Keratinocyte (primary cell): Measurements from ENCODE around the gene PTGDS. TPM values are rescaled to one million over a fixed set of nuclear protein-coding genes. Genes with fewer than 3 reads are reported as not detected.

Experiments used
- DNase-seq: peaks from one replicate; pipeline ENCODE4 v3.0.0-alpha.2; 2011; ENCODE audit warnings: low read depth, missing footprints, low spot score
- FAIRE-seq: peaks from 2 replicates; lab custom pipeline; 2011; peaks lifted over from hg19 to GRCh38; lab: Jason Lieb, UNC
- H2AFZ ChIP-seq: 2 replicates; pipeline ENCODE4 v1.6.0; 2012; ENCODE audit warnings: low read length, control low read depth, inconsistent platforms; ENCODE audit not compliant: control insufficient read depth
- H3K27ac ChIP-seq: 2 replicates; pipeline ENCODE4 v1.5.1; 2011; ENCODE audit warnings: low read length; ENCODE audit not compliant: control insufficient read depth, insufficient read depth
- H3K27me3 ChIP-seq: 3 replicates; pipeline ENCODE4 v1.6.0; 2011; ENCODE audit warnings: low read length; ENCODE audit not compliant: control insufficient read depth, insufficient read depth; ENCODE audit errors: extremely low read depth
- H3K36me3 ChIP-seq, 2 experiments: 2 replicates in 1 of 2; 3 replicates in 1 of 2; pipeline ENCODE4 v1.5.1; 2011; ENCODE audit warnings: low read length in 2 of 2, mild to moderate bottlenecking in 1 of 2; ENCODE audit not compliant: control insufficient read depth in 2 of 2, insufficient read depth in 2 of 2; ENCODE audit errors: extremely low read depth in 1 of 2
- H3K4me1 ChIP-seq: 3 replicates; pipeline ENCODE4 v1.5.1; 2011; ENCODE audit warnings: low read length; ENCODE audit not compliant: control insufficient read depth, insufficient read depth; ENCODE audit errors: extremely low read depth
- H3K4me2 ChIP-seq: 3 replicates; pipeline ENCODE4 v1.6.0; 2011; ENCODE audit warnings: low read depth, low read length; ENCODE audit not compliant: control insufficient read depth, insufficient read depth; ENCODE audit errors: extremely low read depth
- H3K4me3 ChIP-seq, 3 experiments: fragments of 200-600 bp in 1 of 3; sonication (generic) in 1 of 3; 2 replicates in 2 of 3; 3 replicates in 1 of 3; pipeline ENCODE4 v1.5.1; 2011 to 2016; ENCODE audit warnings: low read length in 3 of 3, mild to moderate bottlenecking in 3 of 3, control low read depth in 2 of 3, inconsistent platforms in 1 of 3, low read depth in 1 of 3, mixed read lengths in 1 of 3, mixed run types in 1 of 3, moderate library complexity in 1 of 3; ENCODE audit not compliant: control insufficient read depth in 2 of 3, insufficient read depth in 2 of 3; ENCODE audit errors: extremely low read depth in 1 of 3
- H3K79me2 ChIP-seq: 2 replicates; pipeline ENCODE4 v1.6.0; 2012; ENCODE audit warnings: low read length; ENCODE audit not compliant: control insufficient read depth, insufficient read depth
- H3K9ac ChIP-seq: 3 replicates; pipeline ENCODE4 v1.6.0; 2011; ENCODE audit warnings: low read length; ENCODE audit not compliant: control insufficient read depth, insufficient read depth; ENCODE audit errors: extremely low read depth
- H3K9me1 ChIP-seq: 3 replicates; pipeline ENCODE4 v1.6.0; 2011; ENCODE audit warnings: low read length; ENCODE audit not compliant: control insufficient read depth, insufficient read depth; ENCODE audit errors: extremely low read depth
- H3K9me3 ChIP-seq: 2 replicates; pipeline ENCODE4 v1.5.1; 2012; ENCODE audit warnings: low read depth, low read length; ENCODE audit not compliant: control insufficient read depth
- H4K20me1 ChIP-seq: 3 replicates; pipeline ENCODE4 v1.6.0; 2011; ENCODE audit warnings: low read length; ENCODE audit not compliant: control insufficient read depth, insufficient read depth; ENCODE audit errors: extremely low read depth
- EZH2 ChIP-seq: IDR thresholded peaks from one replicate; pipeline ENCODE4 v1.6.1; 2012; ENCODE audit warnings: inconsistent platforms, mild to moderate bottlenecking, low read length, moderate library complexity
- dilution Hi-C: fragments of 300-500 bp; cut with MboI; formaldehyde crosslinking; loops from one replicate; pipeline ENCODE4 v1.7.0; 2020; ENCODE audit warnings: low sequenced_read_pairs; ENCODE audit not compliant: extremely low pct_ligation_motif_present
- polyA plus RNA-seq, 5 experiments: library from polyadenylated mRNA; depleted of rRNA in 3 of 5; stranded (reverse) in 3 of 5; stranded (forward) in 1 of 5; unstranded in 1 of 5; fragments of >200 nt; gene quantifications; 1 replicate in 1 of 5; 2 replicates in 3 of 5; 3 replicates in 1 of 5; pipeline versions ENCODE4 v1.2.1 to v1.2.3, GENCODE V29; 2011 to 2012; ENCODE audit warnings: missing spikeins in 2 of 5, low read depth in 1 of 5, low replicate concordance in 1 of 5
- TF ChIP-seq, protein P1 (sequence below), 3 experiments: IDR thresholded peaks in 1 of 3; conservative IDR thresholded peaks in 1 of 3; optimal IDR thresholded peaks in 1 of 3; 2 replicates in 2 of 3; 3 replicates in 1 of 3; pipeline versions ENCODE3 to v1.5.1; 2011; ENCODE audit warnings: low read length in 3 of 3, mild to moderate bottlenecking in 3 of 3, moderate library complexity in 2 of 3, control low read depth in 1 of 3, inconsistent platforms in 1 of 3; ENCODE audit not compliant: insufficient read depth in 2 of 3; ENCODE audit errors: extremely low read depth in 1 of 3

PTGDS gene
- polyA plus RNA-seq, 1 donor (not counting 4 experiments of a cell fraction or from before 2014, with no cell fraction given) = not detected

GRCh38 chr9:137009938-137010732, 32.8 kb downstream of the PTGDS start:
- Histone ChIP-seq H4K20me1 (no peaks in the 10 kb centered on the region), H2AFZ (no peak overlapping the region), H3K79me2 (no peaks in the 10 kb centered on the region), H3K9me1 (no peaks in the 10 kb centered on the region), H3K27ac (no peak overlapping the region), H3K9me3 (no peaks in the 10 kb centered on the region), H3K9ac (no peak overlapping the region), H3K4me2 (no peak overlapping the region), H3K4me3 (no peak overlapping the region), H3K27me3 (no peaks in the 10 kb centered on the region), H3K36me3 (no peaks in the 10 kb centered on the region), H3K4me1 (no peaks in the 10 kb centered on the region)
- DNase-seq (no peak), FAIRE-seq (no peak)
- dilution Hi-C loops = no loop called here
- no peak for TF ChIP-seq EZH2

DNA sequence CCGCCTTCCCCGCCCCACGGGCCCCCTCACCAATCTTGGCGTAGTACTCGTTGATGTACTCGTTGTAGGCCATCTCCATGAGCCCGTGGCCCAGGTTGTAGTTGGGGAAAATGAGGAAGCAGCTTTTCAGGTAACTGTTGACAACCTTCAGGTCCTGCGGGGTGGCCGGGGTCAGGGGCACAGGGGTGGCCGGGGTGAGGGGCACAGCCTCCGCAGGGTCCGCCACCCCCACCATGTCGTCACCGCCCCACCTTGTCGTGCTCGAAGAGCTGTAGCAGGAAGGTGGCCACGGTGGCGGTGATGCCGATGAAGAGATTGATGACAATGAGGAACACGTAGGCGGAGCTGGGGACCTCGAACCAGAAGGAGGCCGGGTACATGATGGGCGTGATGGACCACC, 33.9 kb downstream of the PTGDS start:
- DNase-seq (no peak), FAIRE-seq (no peak)
- Histone ChIP-seq H3K9me3 (no peaks in the 10 kb centered on the region), H2AFZ (no peak overlapping the region), H3K79me2 (no peaks in the 10 kb centered on the region), H3K4me2 (no peak overlapping the region), H3K27me3 (no peaks in the 10 kb centered on the region), H3K9me1 (no peaks in the 10 kb centered on the region), H3K4me1 (no peaks in the 10 kb centered on the region), H3K4me3 (no peak overlapping the region), H3K36me3 (no peaks in the 10 kb centered on the region), H4K20me1 (no peaks in the 10 kb centered on the region), H3K27ac (no peak overlapping the region), H3K9ac (no peak overlapping the region)
- TF ChIP-seq, protein P1, sequence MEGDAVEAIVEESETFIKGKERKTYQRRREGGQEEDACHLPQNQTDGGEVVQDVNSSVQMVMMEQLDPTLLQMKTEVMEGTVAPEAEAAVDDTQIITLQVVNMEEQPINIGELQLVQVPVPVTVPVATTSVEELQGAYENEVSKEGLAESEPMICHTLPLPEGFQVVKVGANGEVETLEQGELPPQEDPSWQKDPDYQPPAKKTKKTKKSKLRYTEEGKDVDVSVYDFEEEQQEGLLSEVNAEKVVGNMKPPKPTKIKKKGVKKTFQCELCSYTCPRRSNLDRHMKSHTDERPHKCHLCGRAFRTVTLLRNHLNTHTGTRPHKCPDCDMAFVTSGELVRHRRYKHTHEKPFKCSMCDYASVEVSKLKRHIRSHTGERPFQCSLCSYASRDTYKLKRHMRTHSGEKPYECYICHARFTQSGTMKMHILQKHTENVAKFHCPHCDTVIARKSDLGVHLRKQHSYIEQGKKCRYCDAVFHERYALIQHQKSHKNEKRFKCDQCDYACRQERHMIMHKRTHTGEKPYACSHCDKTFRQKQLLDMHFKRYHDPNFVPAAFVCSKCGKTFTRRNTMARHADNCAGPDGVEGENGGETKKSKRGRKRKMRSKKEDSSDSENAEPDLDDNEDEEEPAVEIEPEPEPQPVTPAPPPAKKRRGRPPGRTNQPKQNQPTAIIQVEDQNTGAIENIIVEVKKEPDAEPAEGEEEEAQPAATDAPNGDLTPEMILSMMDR (optimal IDR thresholded peaks at IDR 0.05 in 1 of 3, IDR thresholded peaks at IDR 0.05 in 1 of 3, conservative IDR thresholded peaks at IDR 0.05 in 1 of 3; ENCODE audit: extremely low read depth in 1 of 3, insufficient read depth in 2 of 3, low read length in 3 of 3) = no peak
- TF ChIP-seq EZH2 = no peak
- dilution Hi-C loops = no loop called here
